SK-N-SH (cell line): ENCODE data around the gene FLACC1. TPM values are rescaled to one million over a fixed set of nuclear protein-coding genes. Genes with fewer than 3 reads are reported as not detected.

Experiments
- CTCF ChIA-PET: fragments of 300-600, 350-600 bp; formaldehyde crosslinking; extraction: SDS; loops from one replicate; lab custom pipeline; 2021; lab: Yijun Ruan, JAX
- POLR2A ChIA-PET: fragments of 350-600 bp; sonication (Branson Sonifier 250); formaldehyde crosslinking; extraction: SDS; loops from one replicate; lab custom pipeline; 2020; ENCODE audit warnings: antibody characterized with exemption, inconsistent platforms; lab: Yijun Ruan, JAX
- DNase-seq: peaks from one replicate; pipeline ENCODE4 v3.0.0; 2012
- H2AFZ ChIP-seq: fragments of 200-600 bp; sonication (generic); 2 replicates; pipeline ENCODE4 v1.8.1; 2016; ENCODE audit warnings: antibody characterized with exemption, mild to moderate bottlenecking, low read depth
- H3F3A ChIP-seq: fragments of 200-600 bp; sonication (generic); replicated peaks from 2 replicates; pipeline ENCODE3; 2016; ENCODE audit warnings: antibody characterized with exemption, mild to moderate bottlenecking; ENCODE audit not compliant: insufficient read depth
- H3K27ac ChIP-seq, 2 experiments: fragments of 200-500 bp in 1 of 2; fragments of 200-600 bp in 1 of 2; sonication (Bioruptor generic) in 1 of 2; sonication (generic), shearing (Covaris generic) in 1 of 2; 2 replicates each; pipeline versions ENCODE4 v1.5.1 to v1.6.1; 2014 to 2016; ENCODE audit warnings: low read depth in 2 of 2, inconsistent platforms in 1 of 2, low read length in 1 of 2, mild to moderate bottlenecking in 1 of 2, mixed read lengths in 1 of 2
- H3K27me3 ChIP-seq: fragments of 200-600 bp; sonication (generic), shearing (Covaris generic); 2 replicates; pipeline ENCODE4 v1.6.1; 2016; ENCODE audit warnings: mixed run types; ENCODE audit not compliant: insufficient read depth
- H3K36me3 ChIP-seq, 2 experiments: fragments of 200-500 bp in 1 of 2; fragments of 200-600 bp in 1 of 2; sonication (Bioruptor generic) in 1 of 2; sonication (generic) in 1 of 2; replicated peaks in 1 of 2; 2 replicates each; pipeline versions ENCODE3 to v1.5.1; 2014 to 2016; ENCODE audit warnings: low read length in 1 of 2, mild to moderate bottlenecking in 1 of 2; ENCODE audit not compliant: insufficient read depth in 2 of 2, control insufficient read depth in 1 of 2
- H3K4me1 ChIP-seq, 2 experiments: fragments of 200-500 bp in 1 of 2; fragments of 200-600 bp in 1 of 2; sonication (Bioruptor generic) in 1 of 2; sonication (generic), shearing (Covaris generic) in 1 of 2; 2 replicates each; pipeline versions ENCODE4 v1.5.1 to v1.6.1; 2014 to 2016; ENCODE audit warnings: low read depth in 1 of 2, low read length in 1 of 2, mixed run types in 1 of 2; ENCODE audit not compliant: insufficient read depth in 2 of 2, control insufficient read depth in 1 of 2
- H3K4me2 ChIP-seq: fragments of 200-600 bp; sonication (generic), shearing (Covaris generic); 2 replicates; pipeline ENCODE4 v1.6.1; 2017; ENCODE audit warnings: mixed run types
- H3K4me3 ChIP-seq, 2 experiments: fragments of 200-500 bp in 1 of 2; fragments of 200-600 bp in 1 of 2; sonication (Bioruptor generic) in 1 of 2; sonication (generic), shearing (Covaris generic) in 1 of 2; 2 replicates each; pipeline versions ENCODE4 v1.5.1 to v1.8.1; 2014 to 2016; ENCODE audit warnings: low read depth in 2 of 2, inconsistent platforms in 1 of 2, low read length in 1 of 2, mild to moderate bottlenecking in 1 of 2, mixed read lengths in 1 of 2, moderate library complexity in 1 of 2
- H3K79me2 ChIP-seq: fragments of 200-600 bp; sonication (generic); 2 replicates; pipeline ENCODE4 v1.8.1; 2017; ENCODE audit warnings: mild to moderate bottlenecking; ENCODE audit not compliant: insufficient read depth
- H3K9ac ChIP-seq: fragments of 200-600 bp; sonication (generic); 2 replicates; pipeline ENCODE4 v1.6.1; 2017; ENCODE audit warnings: mixed run types
- H3K9me2 ChIP-seq: fragments of 200-600 bp; sonication (generic); 2 replicates; pipeline ENCODE4 v1.6.1; 2017; ENCODE audit warnings: mixed run types
- H3K9me3 ChIP-seq: fragments of 200-600 bp; sonication (generic); 2 replicates; pipeline ENCODE4 v1.6.1; 2017; ENCODE audit warnings: mixed run types, mild to moderate bottlenecking, moderate library complexity
- H4K20me1 ChIP-seq: fragments of 200-600 bp; sonication (generic); 2 replicates; pipeline ENCODE4 v1.6.1; 2017; ENCODE audit warnings: mild to moderate bottlenecking, mixed run types; ENCODE audit not compliant: insufficient read depth
- EP300 ChIP-seq, 2 experiments: IDR thresholded peaks; 2 replicates each; pipeline versions ENCODE4 v1.4.0 to v1.6.1; 2012; ENCODE audit warnings: borderline replicate concordance in 1 of 2, low read depth in 1 of 2, low read length in 1 of 2
- FOSL2 ChIP-seq: IDR thresholded peaks from 2 replicates; pipeline ENCODE4 v1.4.0; 2012; ENCODE audit warnings: low read depth, mild to moderate bottlenecking, moderate library complexity, borderline replicate concordance
- FOXJ3 ChIP-seq: sonication (generic); formaldehyde crosslinking; IDR thresholded peaks from 2 replicates; pipeline ENCODE4 v1.5.1; 2020; ENCODE audit warnings: mild to moderate bottlenecking, missing genetic modification reagents
- FOXM1 ChIP-seq: IDR thresholded peaks from 2 replicates; pipeline ENCODE4 v1.4.0; 2012; ENCODE audit warnings: low read depth, mild to moderate bottlenecking
- GATA2 ChIP-seq: sonication (generic); formaldehyde crosslinking; IDR thresholded peaks from 2 replicates; pipeline ENCODE4 v1.5.0; 2020; ENCODE audit warnings: mild to moderate bottlenecking, missing genetic modification reagents
- JUND ChIP-seq: IDR thresholded peaks from 2 replicates; pipeline ENCODE4 v1.4.0; 2012
- MAX ChIP-seq: IDR thresholded peaks from 2 replicates; pipeline ENCODE4 v1.4.0; 2012; ENCODE audit warnings: low read depth
- MEF2A ChIP-seq: IDR thresholded peaks from 2 replicates; pipeline ENCODE4 v1.4.0; 2012; ENCODE audit warnings: low read depth, borderline replicate concordance
- NFIC ChIP-seq: IDR thresholded peaks from 2 replicates; pipeline ENCODE4 v1.4.0; 2012; ENCODE audit warnings: borderline replicate concordance
- POLR2AphosphoS5 ChIP-seq: IDR thresholded peaks from 2 replicates; pipeline ENCODE4 v1.6.1; 2012; ENCODE audit warnings: low read depth, low read length
- REST ChIP-seq: IDR thresholded peaks from 2 replicates; pipeline ENCODE4 v1.6.1; 2012; ENCODE audit warnings: mild to moderate bottlenecking, low read depth, low read length, moderate library complexity
- RXRA ChIP-seq: IDR thresholded peaks from 2 replicates; pipeline ENCODE4 v1.4.0; 2012; ENCODE audit warnings: low read depth, mild to moderate bottlenecking, borderline replicate concordance
- TCF12 ChIP-seq: IDR thresholded peaks from 2 replicates; pipeline ENCODE4 v1.4.0; 2012
- TEAD4 ChIP-seq: IDR thresholded peaks from 2 replicates; pipeline ENCODE4 v1.4.0; 2012; ENCODE audit warnings: mild to moderate bottlenecking, borderline replicate concordance; ENCODE audit not compliant: insufficient read depth
- WGBS: methylation state at CpG from one replicate; pipeline ENCODE4 v1.1.6; 2017; ENCODE audit warnings: low lambda C conversion rate; 5-methylcytosine and 5-hydroxymethylcytosine counted together
- polyA plus RNA-seq, 3 experiments: library from polyadenylated mRNA; depleted of rRNA; stranded (reverse); fragments of >200 nt; gene quantifications; 2 replicates each; pipeline ENCODE4 v1.2.3, GENCODE V29; 2012
- TF ChIP-seq, protein P1 (sequence below): IDR thresholded peaks from 2 replicates; pipeline ENCODE4 v1.4.0; 2012; ENCODE audit warnings: low read depth, borderline replicate concordance
- TF ChIP-seq, protein P2 (sequence below): IDR thresholded peaks from 2 replicates; pipeline ENCODE4 v1.4.0; 2012; ENCODE audit warnings: low read depth, borderline replicate concordance
- TF ChIP-seq, protein P3 (sequence below): IDR thresholded peaks from 2 replicates; pipeline ENCODE4; 2012

Gene FLACC1
- polyA plus RNA-seq, 1 of the 3 experiments (the other 2 are of a cell fraction): 0.35 TPM

- Histone ChIP-seq H2AFZ (no peak overlapping the region), H3K36me3 (peaks cover 0 to 12% of the 10 kb centered on the region in 2 experiments), H3K4me1 (peaks cover 25 to 27% of the 10 kb centered on the region in 2 experiments; a peak in 3 of 4 replicates), H4K20me1 (no peaks in the 10 kb centered on the region), H3K79me2 (peaks cover 43% of the 10 kb centered on the region), H3K4me3 (peak overlapping the region in 1 of 2 experiments; percentile 33; a peak in 1 of 4 replicates), H3K9ac (no peak overlapping the region), H3K27ac (peak overlapping the region; percentile 24 to 74), H3K27me3 (no peaks in the 10 kb centered on the region), H3K4me2 (no peak overlapping the region; the same call in 1 of the 2 replicates), H3F3A (peaks cover 12% of the 10 kb centered on the region), H3K9me2 (no peaks in the 10 kb centered on the region), H3K9me3 (no peaks in the 10 kb centered on the region)
- POLR2A ChIA-PET: no interaction called here
- 28% methylated on average over 3 of the region's 3 CpGs for WGBS
- CTCF ChIA-PET: interaction anchor here (1.4 kb wide), 2 partner anchors 8 to 229 kb away, joined by 3 to 5 read pairs; no protein-coding TSS in a partner anchor
- no peak for DNase-seq
- TF ChIP-seq JUND: 0 out of 2 replicates have a peak, but pooled peaks have one; percentile 12
- peak; percentile 64; the same call in 1 of the 2 replicates for TF ChIP-seq NFIC
- peak; percentile 20 to 43; a peak in 2 of 4 replicates for TF ChIP-seq EP300 (IDR thresholded peaks at IDR 0.05; ENCODE audit: borderline replicate concordance in 1 of 2, low read depth in 1 of 2, low read length in 1 of 2)
- TF ChIP-seq MEF2A: no peak
- peak; percentile 46 for TF ChIP-seq TCF12
Observed at GRCh38 chr2:201406077-201406662, 49.0 kb upstream of the FLACC1 start.

- DNase-seq: no peak
- H3K27me3 ChIP-seq: no peaks in the 10 kb centered on the region
- no peaks in the 10 kb centered on the region for H3K9me3 ChIP-seq
- H3K4me1 ChIP-seq: peaks cover 25 to 29% of the 10 kb centered on the region in 2 experiments; a peak in 3 of 4 replicates
- H3K4me3 ChIP-seq: no peak overlapping the region
- peaks cover 12% of the 10 kb centered on the region for H3F3A ChIP-seq
- H4K20me1 ChIP-seq: no peaks in the 10 kb centered on the region
- CTCF ChIA-PET: interaction anchor here (1.1 kb wide), 1 partner anchor 8 kb away, joined by 3 read pairs; no protein-coding TSS in a partner anchor
- H2AFZ ChIP-seq: no peak overlapping the region
- TF ChIP-seq FOXM1: no peak
- TF ChIP-seq, protein P1, sequence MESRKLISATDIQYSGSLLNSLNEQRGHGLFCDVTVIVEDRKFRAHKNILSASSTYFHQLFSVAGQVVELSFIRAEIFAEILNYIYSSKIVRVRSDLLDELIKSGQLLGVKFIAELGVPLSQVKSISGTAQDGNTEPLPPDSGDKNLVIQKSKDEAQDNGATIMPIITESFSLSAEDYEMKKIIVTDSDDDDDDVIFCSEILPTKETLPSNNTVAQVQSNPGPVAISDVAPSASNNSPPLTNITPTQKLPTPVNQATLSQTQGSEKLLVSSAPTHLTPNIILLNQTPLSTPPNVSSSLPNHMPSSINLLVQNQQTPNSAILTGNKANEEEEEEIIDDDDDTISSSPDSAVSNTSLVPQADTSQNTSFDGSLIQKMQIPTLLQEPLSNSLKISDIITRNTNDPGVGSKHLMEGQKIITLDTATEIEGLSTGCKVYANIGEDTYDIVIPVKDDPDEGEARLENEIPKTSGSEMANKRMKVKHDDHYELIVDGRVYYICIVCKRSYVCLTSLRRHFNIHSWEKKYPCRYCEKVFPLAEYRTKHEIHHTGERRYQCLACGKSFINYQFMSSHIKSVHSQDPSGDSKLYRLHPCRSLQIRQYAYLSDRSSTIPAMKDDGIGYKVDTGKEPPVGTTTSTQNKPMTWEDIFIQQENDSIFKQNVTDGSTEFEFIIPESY: no peak
- no peak for TF ChIP-seq POLR2AphosphoS5
- TF ChIP-seq RXRA: no peak
- TF ChIP-seq, protein P2, sequence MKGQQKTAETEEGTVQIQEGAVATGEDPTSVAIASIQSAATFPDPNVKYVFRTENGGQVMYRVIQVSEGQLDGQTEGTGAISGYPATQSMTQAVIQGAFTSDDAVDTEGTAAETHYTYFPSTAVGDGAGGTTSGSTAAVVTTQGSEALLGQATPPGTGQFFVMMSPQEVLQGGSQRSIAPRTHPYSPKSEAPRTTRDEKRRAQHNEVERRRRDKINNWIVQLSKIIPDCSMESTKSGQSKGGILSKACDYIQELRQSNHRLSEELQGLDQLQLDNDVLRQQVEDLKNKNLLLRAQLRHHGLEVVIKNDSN: no peak
- no peak for TF ChIP-seq TEAD4
- TF ChIP-seq MAX: no peak
- no peak for TF ChIP-seq FOSL2
- TF ChIP-seq, protein P3, sequence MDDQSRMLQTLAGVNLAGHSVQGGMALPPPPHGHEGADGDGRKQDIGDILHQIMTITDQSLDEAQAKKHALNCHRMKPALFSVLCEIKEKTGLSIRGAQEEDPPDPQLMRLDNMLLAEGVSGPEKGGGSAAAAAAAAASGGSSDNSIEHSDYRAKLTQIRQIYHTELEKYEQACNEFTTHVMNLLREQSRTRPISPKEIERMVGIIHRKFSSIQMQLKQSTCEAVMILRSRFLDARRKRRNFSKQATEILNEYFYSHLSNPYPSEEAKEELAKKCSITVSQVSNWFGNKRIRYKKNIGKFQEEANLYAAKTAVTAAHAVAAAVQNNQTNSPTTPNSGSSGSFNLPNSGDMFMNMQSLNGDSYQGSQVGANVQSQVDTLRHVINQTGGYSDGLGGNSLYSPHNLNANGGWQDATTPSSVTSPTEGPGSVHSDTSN: no peak
- no peak for TF ChIP-seq REST
- TF ChIP-seq NFIC: no peak
- no peak for TF ChIP-seq FOXJ3
- no peak for TF ChIP-seq EP300 (IDR thresholded peaks at IDR 0.05; ENCODE audit: borderline replicate concordance in 1 of 2, low read depth in 1 of 2, low read length in 1 of 2)
- TF ChIP-seq GATA2 (CRISPR knock-in tag): no peak
- no peak overlapping the region for H3K9ac ChIP-seq
- peak overlapping the region in 1 of 2 experiments; percentile 83; a peak in 1 of 4 replicates for H3K27ac ChIP-seq
- H3K9me2 ChIP-seq: no peaks in the 10 kb centered on the region
- H3K4me2 ChIP-seq: no peak overlapping the region
- 88% methylated on average over 3 of the region's 3 CpGs for WGBS
- H3K36me3 ChIP-seq: peaks cover 2 to 14% of the 10 kb centered on the region in 2 experiments
- POLR2A ChIA-PET: no interaction called here
- H3K79me2 ChIP-seq: peaks cover 43% of the 10 kb centered on the region
Observed at GRCh38 chr2:201404699-201405280, 47.6 kb upstream of the FLACC1 start.
